ENCODE measurements around the gene CNIH2. TPM values are rescaled to one million over a fixed set of nuclear protein-coding genes. Genes with fewer than 3 reads are reported as not detected.

CNIH2 gene
- total and polyA plus RNA-seq, 9 of the 15 experiments (the other 6 are each of a cell fraction or from before 2014, with no cell fraction given), result 0.26 to 0.89 (median 0.40) TPM; not detected in 4

- ChIA-PET POLR2A (interaction anchor here (1.7 kb wide), 1 partner anchor 16 kb away, joined by 5 read pairs; no protein-coding TSS in a partner anchor), CTCF (ENCODE audit: low intra/inter-chr PET ratio) (no interaction called here)
- no peak overlapping the region for H2AFZ ChIP-seq (ENCODE audit: low read depth, low read length)
- no peak for DNase-seq (ENCODE audit: extremely low read depth in 1 of 4, low spot score in 3 of 4)
- H3K9me1 ChIP-seq (ENCODE audit: control insufficient read depth, insufficient read depth, low read length), result no peaks in the 10 kb centered on the region
- no peak overlapping the region for H3K4me2 ChIP-seq (ENCODE audit: insufficient read depth, low read length)
- peaks cover 34% of the 10 kb centered on the region; the same call in 1 of the 3 replicates for H3K36me3 ChIP-seq (ENCODE audit: control insufficient read depth, insufficient read depth, low read length)
- H3K27ac ChIP-seq (ENCODE audit: extremely low read depth, low read depth, low read length), result no peak overlapping the region
- no peak overlapping the region for H3K9ac ChIP-seq (ENCODE audit: insufficient read depth in 1 of 2, low read depth in 2 of 2, low read length in 2 of 2)
- no peaks in the 10 kb centered on the region for H3K9me3 ChIP-seq (replicated peaks; ENCODE audit: control insufficient read depth, insufficient read depth, low read depth, low read length)
- in situ Hi-C loops (cut with MboI) (no loop called here), intact Hi-C loops (cut with micrococcal nuclease) (no loop called here)
- H3K27me3 ChIP-seq (ENCODE audit: control insufficient read depth in 2 of 2, insufficient read depth in 2 of 2, low read length in 2 of 2), result no peaks in the 10 kb centered on the region
- 48% methylated on average over 3 of the region's 3 CpGs for WGBS (ENCODE audit: insufficient coverage, low coverage, missing lambda C conversion rate)
- H3K79me2 ChIP-seq (ENCODE audit: control insufficient read depth, insufficient read depth, low read length), result no peaks in the 10 kb centered on the region
- BruUV-seq (replicated peaks), result no TSS peak
- no peak for FAIRE-seq
- H3K4me3 ChIP-seq, result no peak overlapping the region
- peaks cover 0 to 6% of the 10 kb centered on the region in 2 experiments; a peak in 1 of 5 replicates for H3K4me1 ChIP-seq (replicated peaks in 1 of 2; ENCODE audit: control insufficient read depth in 2 of 2, insufficient read depth in 2 of 2, low read length in 2 of 2)
- ATAC-seq, result no peak
- peaks cover 5% of the 10 kb centered on the region; the same call in 1 of the 2 replicates for H4K20me1 ChIP-seq (replicated peaks; ENCODE audit: control insufficient read depth, insufficient read depth, low read length)
- TF ChIP-seq ETV5 (CRISPR knock-in tag; IDR thresholded peaks at IDR 0.05; ENCODE audit: low read depth), result no peak
- no peak for TF ChIP-seq TCF7L2 (IDR thresholded peaks at IDR 0.05; ENCODE audit: low read depth, low read length)
- TF ChIP-seq CBX3 (IDR thresholded peaks at IDR 0.05; ENCODE audit: borderline replicate concordance in 1 of 2, low read length in 2 of 2), result no peak
- no peak for TF ChIP-seq MAFG (tag; conservative IDR thresholded peaks at IDR 0.05)
- TF ChIP-seq RBBP5 (IDR thresholded peaks at IDR 0.05; ENCODE audit: borderline replicate concordance, insufficient read depth, low read length, poor library complexity, severe bottlenecking), result no peak
- no peak for TF ChIP-seq NR0B1 (IDR thresholded peaks at IDR 0.05; ENCODE audit: partially characterized antibody)
- TF ChIP-seq E4F1 (CRISPR knock-in tag; IDR thresholded peaks at IDR 0.05; ENCODE audit: borderline replicate concordance), result no peak
- no peak for TF ChIP-seq TEAD1 (CRISPR knock-in tag; IDR thresholded peaks at IDR 0.05)
- no peak for TF ChIP-seq ZNF668 (CRISPR knock-in tag; IDR thresholded peaks at IDR 0.05)
- TF ChIP-seq GTF3C2 (IDR thresholded peaks at IDR 0.05; ENCODE audit: borderline replicate concordance, extremely low read depth, insufficient read length), result no peak
These were observed 38.5 kb upstream of the CNIH2 start for GRCh38 chr11:66239511-66239910.

Measured in K562 (cell line).